ENCODE measurements around the gene PRR7. TPM values are rescaled to one million over a fixed set of nuclear protein-coding genes. Genes with fewer than 3 reads are reported as not detected.
A peak's percentile ranks its signal among the peaks of the same experiment; 100 is the strongest.
"Not testable (repeated sequence)": the region's sequence is repeated elsewhere in the genome, so short reads cannot be mapped to it uniquely, and the experiment has no call there.

PRR7 gene
- total RNA-seq, 1 donor from 2014 or later, result 1.2 TPM

GRCh38 chr5:177419046-177419445 lies 27.6 kb upstream of the PRR7 start:
- Histone ChIP-seq H3K36me3 (no peaks in the 10 kb centered on the region), H3K9me3 (no peaks in the 10 kb centered on the region), H3K27ac (no peak overlapping the region), H3K27me3 (no peaks in the 10 kb centered on the region), H3K4me3 (no peak overlapping the region), H3K4me1 (no peaks in the 10 kb centered on the region)
- TF ChIP-seq POLR2A (IDR thresholded peaks at IDR 0.05) (no peak), CTCF (IDR thresholded peaks at IDR 0.05) (no peak), POLR2AphosphoS5 (IDR thresholded peaks at IDR 0.05; ENCODE audit: insufficient read depth in 1 of 2, low read depth in 1 of 2) (no peak)
- intact Hi-C loops (cut with DNase I), result no loop called here
- no peak for DNase-seq (ENCODE audit: extremely low spot score in 2 of 2)

GRCh38 chr5:177420472-177420871 lies 26.1 kb upstream of the PRR7 start:
- DNase-seq (ENCODE audit: extremely low spot score in 2 of 2); H3K4me3 ChIP-seq; intact Hi-C loops (cut with DNase I); H3K27me3 ChIP-seq; H3K36me3 ChIP-seq; H3K9me3 ChIP-seq; H3K27ac ChIP-seq; H3K4me1 ChIP-seq: not testable (repeated sequence)

- intact Hi-C loops (cut with DNase I), result no loop called here
- Histone ChIP-seq H3K27ac (no peak overlapping the region), H3K4me3 (no peak overlapping the region), H3K4me1 (peaks cover 8% of the 10 kb centered on the region), H3K36me3 (no peaks in the 10 kb centered on the region), H3K9me3 (no peaks in the 10 kb centered on the region), H3K27me3 (no peaks in the 10 kb centered on the region)
- TF ChIP-seq POLR2AphosphoS5 (IDR thresholded peaks at IDR 0.05; ENCODE audit: insufficient read depth in 1 of 2, low read depth in 1 of 2) (no peak), POLR2A (IDR thresholded peaks at IDR 0.05) (no peak), CTCF (IDR thresholded peaks at IDR 0.05) (no peak)
- DNase-seq (ENCODE audit: extremely low spot score in 2 of 2), result no peak
These were observed 25.4 kb upstream of the PRR7 start for GRCh38 chr5:177421062-177421798.

GRCh38 chr5:177423671-177424070 lies 22.9 kb upstream of the PRR7 start:
- Histone ChIP-seq H3K9me3 (no peaks in the 10 kb centered on the region), H3K27ac (no peak overlapping the region), H3K36me3 (no peaks in the 10 kb centered on the region), H3K27me3 (no peaks in the 10 kb centered on the region), H3K4me1 (peaks cover 27% of the 10 kb centered on the region), H3K4me3 (no peak overlapping the region)
- intact Hi-C loops (cut with DNase I), result no loop called here
- DNase-seq (ENCODE audit: extremely low spot score in 2 of 2), result no peak
- TF ChIP-seq POLR2AphosphoS5 (IDR thresholded peaks at IDR 0.05; ENCODE audit: insufficient read depth in 1 of 2, low read depth in 1 of 2), result no peak
- TF ChIP-seq POLR2A (IDR thresholded peaks at IDR 0.05), result no peak

- DNase-seq (ENCODE audit: extremely low spot score in 2 of 2), result no peak
- Histone ChIP-seq H3K9me3 (no peaks in the 10 kb centered on the region), H3K27me3 (no peaks in the 10 kb centered on the region), H3K27ac (peak overlapping the region; percentile 93), H3K4me3 (peak overlapping the region; percentile 54 to 58), H3K4me1 (peaks cover 42% of the 10 kb centered on the region), H3K36me3 (no peaks in the 10 kb centered on the region)
- intact Hi-C loops (cut with DNase I), result no loop called here
- TF ChIP-seq POLR2A (IDR thresholded peaks at IDR 0.05) (no peak), POLR2AphosphoS5 (IDR thresholded peaks at IDR 0.05; ENCODE audit: insufficient read depth in 1 of 2, low read depth in 1 of 2) (no peak), CTCF (IDR thresholded peaks at IDR 0.05) (no peak)
These were observed 21.3 kb upstream of the PRR7 start for GRCh38 chr5:177425196-177425800.
